CD4-positive, alpha-beta T cell treated with Interleukin-4 for 1 hour (primary cell): ENCODE data around the gene PRTFDC1.
"Not testable (repeated sequence)": the region's sequence is repeated elsewhere in the genome, so short reads cannot be mapped to it uniquely, and the experiment has no call there.

Experiments
- DNase-seq, 2 donors: peaks; one replicate each; pipeline ENCODE4 v3.0.0-alpha.2; 2020 to 2022

Gene PRTFDC1

GRCh38 chr10:24952143-24952706 lies at the start of gene PRTFDC1:
Gene PRTFDC1, minus strand, starts transcription at chr10:24952606. Its CDS starts 31 bp downstream, at chr10:24952575.
- DNase-seq, result peak; percentile 18 to 31

- DNase-seq, result no peak
These were observed 45.6 kb upstream of the PRTFDC1 start for GRCh38 chr10:24998044-24998443.

GRCh38 chr10:24995072-24995471 lies 42.7 kb upstream of the PRTFDC1 start:
- DNase-seq, result no peak

- no peak for DNase-seq
These were observed 41.0 kb upstream of the PRTFDC1 start for GRCh38 chr10:24993237-24993958.

GRCh38 chr10:24992512-24993133 lies 40.2 kb upstream of the PRTFDC1 start:
- no peak for DNase-seq

- DNase-seq, result no peak
These were observed 38.9 kb upstream of the PRTFDC1 start for GRCh38 chr10:24991298-24991697.

- DNase-seq, result no peak
These were observed 37.5 kb upstream of the PRTFDC1 start for GRCh38 chr10:24989867-24990266.

- no peak for DNase-seq
These were observed 36.6 kb upstream of the PRTFDC1 start for GRCh38 chr10:24988831-24989640.

GRCh38 chr10:24984906-24985305 lies 32.5 kb upstream of the PRTFDC1 start:
- no peak for DNase-seq

- DNase-seq, result no peak
These were observed 31.5 kb upstream of the PRTFDC1 start for GRCh38 chr10:24983946-24984345.

GRCh38 chr10:24983130-24983529 lies 30.7 kb upstream of the PRTFDC1 start:
- DNase-seq, result no peak

- no peak for DNase-seq
These were observed 30.1 kb upstream of the PRTFDC1 start for GRCh38 chr10:24982319-24983112.

GRCh38 chr10:24981161-24981710 lies 28.8 kb upstream of the PRTFDC1 start:
- DNase-seq, result no peak

- no peak for DNase-seq
These were observed 27.3 kb upstream of the PRTFDC1 start for GRCh38 chr10:24979685-24980084.

- DNase-seq, result no peak
These were observed 22.6 kb upstream of the PRTFDC1 start for GRCh38 chr10:24974976-24975375.

- DNase-seq, result no peak
These were observed 20.8 kb upstream of the PRTFDC1 start for GRCh38 chr10:24973163-24973562.

- DNase-seq, result no peak
These were observed 19.0 kb upstream of the PRTFDC1 start for GRCh38 chr10:24971374-24971773.

- DNase-seq, result no peak
These were observed 17.5 kb upstream of the PRTFDC1 start for GRCh38 chr10:24969841-24970281.

GRCh38 chr10:24968951-24969350 lies 16.5 kb upstream of the PRTFDC1 start:
- DNase-seq, result not testable (repeated sequence)

- no peak for DNase-seq
These were observed 15.9 kb upstream of the PRTFDC1 start for GRCh38 chr10:24968349-24968748.

- no peak for DNase-seq
These were observed 14.6 kb upstream of the PRTFDC1 start for GRCh38 chr10:24966962-24967481.

GRCh38 chr10:24965051-24965450 lies 12.6 kb upstream of the PRTFDC1 start:
- no peak for DNase-seq
